ENCODE data around the gene PPP2R5C. TPM values are rescaled to one million over a fixed set of nuclear protein-coding genes. Genes with fewer than 3 reads are reported as not detected.
"Not testable (repeated sequence)": the region's sequence is repeated elsewhere in the genome, so short reads cannot be mapped to it uniquely, and the experiment has no call there.

The PPP2R5C gene
- polyA plus RNA-seq (2014; cell fraction: cytosol; rRNA removed): 33.0 and 34.3 TPM in 2 replicates
- 31.6 and 43.3 TPM in 2 replicates for polyA plus RNA-seq (2014; cell fraction: nucleus; rRNA removed)

- peak; percentile 56 for DNase-seq (ENCODE audit: low spot score)
Observed at GRCh38 chr14:101761032-101761880, at the start of gene PPP2R5C. Gene PPP2R5C, plus strand, starts transcription at chr14:101761709. Its CDS starts 185 bp downstream, at chr14:101761894.

- not testable (repeated sequence) for DNase-seq (ENCODE audit: low spot score)
Observed at GRCh38 chr14:101711857-101712233, 49.7 kb upstream of the PPP2R5C start.

DNA sequence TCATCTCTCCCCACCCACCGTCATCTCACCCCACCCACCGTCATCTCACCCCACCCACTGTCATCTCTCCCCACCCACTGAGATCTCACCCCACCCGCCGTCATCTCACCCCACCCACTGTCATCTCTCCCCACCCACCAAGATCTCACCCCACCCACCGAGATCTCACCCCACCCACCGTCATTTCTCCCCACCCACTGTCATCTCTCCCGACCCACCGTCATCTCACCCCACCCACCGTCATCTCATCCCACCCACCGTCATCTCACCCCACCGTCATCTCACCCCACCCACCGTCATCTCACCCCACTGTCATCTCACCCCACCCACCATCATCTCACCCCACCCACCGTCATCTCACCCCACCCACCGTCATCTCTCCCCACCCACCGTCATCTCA is 49.2 kb upstream of the PPP2R5C start:
- DNase-seq (ENCODE audit: low spot score): not testable (repeated sequence)

GRCh38 chr14:101713091-101713490 is 48.4 kb upstream of the PPP2R5C start:
- not testable (repeated sequence) for DNase-seq (ENCODE audit: low spot score)

DNA sequence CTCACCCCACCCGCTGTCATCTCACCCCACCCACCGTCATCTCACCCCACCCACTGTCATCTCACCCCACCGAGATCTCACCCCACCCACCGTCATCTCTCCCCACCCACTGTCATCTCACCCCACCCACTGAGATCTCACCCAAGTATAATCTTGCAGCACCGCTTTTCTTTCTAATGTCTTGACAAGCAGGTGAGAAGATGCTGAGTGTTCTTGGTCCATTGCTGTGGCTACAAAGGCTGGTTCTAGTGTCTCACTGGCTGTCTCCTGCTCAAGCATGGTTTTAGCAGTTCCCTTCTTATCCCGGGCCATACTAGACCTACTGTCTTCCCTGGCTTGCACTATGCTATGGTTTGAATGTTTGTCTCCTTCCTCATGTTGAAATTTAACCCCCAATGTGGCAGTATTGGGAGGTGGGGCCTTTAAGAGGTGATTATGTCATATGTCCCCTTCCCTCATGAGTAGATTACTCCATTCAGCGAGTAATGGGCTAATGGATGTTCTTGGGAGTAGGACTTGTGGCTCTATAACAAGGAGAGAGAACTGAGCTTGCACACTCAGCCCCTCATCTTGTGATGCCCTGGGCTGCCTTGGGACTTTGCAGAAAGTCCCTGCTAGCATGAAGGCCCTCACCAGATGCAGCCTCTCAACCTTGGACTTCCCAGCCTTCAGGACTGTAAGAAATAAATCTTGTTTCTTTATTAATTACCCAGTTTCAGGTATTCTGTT is 47.7 kb upstream of the PPP2R5C start:
- no peak for DNase-seq (ENCODE audit: low spot score)

GRCh38 chr14:101714394-101714793 is 47.1 kb upstream of the PPP2R5C start:
- no peak for DNase-seq (ENCODE audit: low spot score)

GRCh38 chr14:101715210-101716076 is 46.1 kb upstream of the PPP2R5C start:
- no peak for DNase-seq (ENCODE audit: low spot score)

DNA sequence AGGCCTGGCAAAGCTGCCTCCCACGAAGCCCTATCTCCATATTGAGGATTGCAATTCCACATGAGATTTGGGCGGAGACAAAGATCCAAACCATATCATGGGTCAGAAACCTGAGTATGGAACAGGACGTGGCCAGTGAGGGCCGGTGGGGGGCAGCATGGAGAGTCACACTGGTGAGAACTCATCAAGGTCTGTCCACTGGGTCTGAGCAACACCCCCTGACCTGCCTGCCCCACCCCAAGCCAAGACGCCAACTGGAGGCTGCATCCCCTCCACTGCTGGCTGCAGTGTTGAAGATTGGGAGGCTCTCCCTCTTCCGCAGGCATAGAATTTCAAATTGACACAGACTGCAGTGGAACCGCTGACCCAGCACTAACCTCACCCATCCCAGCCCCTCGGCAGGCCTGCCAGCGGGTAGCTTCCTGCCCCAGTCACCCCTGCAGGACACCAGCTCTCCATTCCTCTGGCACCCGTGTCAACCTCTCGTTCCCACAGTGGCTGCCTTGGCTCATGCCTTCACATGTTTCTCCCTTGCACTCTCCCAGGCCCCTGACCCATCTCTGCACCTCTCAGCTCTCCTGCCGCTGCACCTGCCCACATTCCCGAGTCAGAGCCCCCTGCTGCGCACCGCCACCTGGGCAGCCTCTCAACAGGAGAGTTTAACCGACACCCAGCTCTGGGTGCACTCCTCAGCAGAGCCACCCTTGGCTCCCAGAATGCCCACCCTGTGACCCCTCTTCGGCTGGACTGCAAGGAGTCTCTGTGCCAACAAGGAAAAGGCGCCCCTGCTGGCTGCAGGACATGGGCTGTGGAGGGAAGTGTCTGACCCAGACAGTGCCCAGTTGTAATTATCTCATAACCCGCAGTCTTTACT is 45.2 kb upstream of the PPP2R5C start:
- DNase-seq (ENCODE audit: low spot score): no peak

DNA sequence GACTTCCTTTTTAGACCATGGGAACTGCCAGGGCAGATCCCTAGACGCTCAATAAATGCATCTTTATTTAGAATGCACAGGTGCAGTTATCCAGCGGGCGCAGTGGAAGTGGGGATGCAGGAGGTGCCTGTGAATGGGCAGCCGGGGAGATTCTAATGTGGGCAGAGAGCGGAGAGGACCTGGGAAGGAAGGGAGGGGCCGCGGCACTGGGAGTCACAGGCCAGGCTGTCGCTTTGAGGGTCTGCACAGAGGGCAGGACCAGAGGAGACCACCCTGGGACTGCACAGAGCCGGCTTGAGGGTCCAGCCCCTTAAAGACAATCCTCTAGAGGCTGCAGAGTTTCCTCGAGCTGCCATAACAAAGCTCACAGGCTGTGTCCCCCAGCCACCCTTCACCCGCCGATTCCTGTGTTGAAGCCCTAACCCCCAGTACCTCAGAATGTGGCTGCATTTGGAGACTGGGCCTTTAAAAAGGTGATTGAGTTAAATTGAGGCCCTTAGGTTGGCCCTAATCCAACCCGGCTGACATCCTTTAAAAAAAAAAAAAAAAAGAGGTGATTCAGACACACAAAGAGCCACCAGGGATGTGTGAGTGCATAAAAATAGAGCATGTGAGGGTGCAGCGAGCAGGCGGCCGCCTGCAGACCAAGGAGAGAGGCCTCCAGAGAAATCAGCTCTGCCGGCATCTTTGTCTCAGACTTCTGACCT is 44.4 kb upstream of the PPP2R5C start:
- no peak for DNase-seq (ENCODE audit: low spot score)

- DNase-seq (ENCODE audit: low spot score): no peak
Observed at GRCh38 chr14:101717663-101718490, 43.6 kb upstream of the PPP2R5C start.

- DNase-seq (ENCODE audit: low spot score): no peak
Observed at GRCh38 chr14:101719045-101719645, 42.4 kb upstream of the PPP2R5C start.

GRCh38 chr14:101719708-101720107 is 41.8 kb upstream of the PPP2R5C start:
- no peak for DNase-seq (ENCODE audit: low spot score)

DNA sequence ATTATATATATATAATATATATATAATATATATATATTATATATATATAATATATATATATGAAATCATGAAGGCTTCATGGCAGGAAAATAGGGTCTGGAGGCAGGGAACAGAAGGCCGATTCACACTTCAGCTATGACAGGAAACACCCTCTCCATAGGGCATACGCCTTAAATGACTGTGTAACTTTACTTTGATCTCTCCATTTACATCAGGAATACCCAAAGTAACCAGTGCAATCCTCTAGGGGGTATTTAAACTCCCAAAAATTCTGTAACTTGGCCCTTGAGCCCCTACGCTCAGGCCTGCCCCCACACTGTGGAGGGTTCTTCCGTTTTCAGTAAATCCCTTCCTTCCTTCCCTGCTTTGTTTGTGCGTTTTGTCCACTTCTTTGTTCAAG is 40.4 kb upstream of the PPP2R5C start:
- DNase-seq (ENCODE audit: low spot score): no peak

DNA sequence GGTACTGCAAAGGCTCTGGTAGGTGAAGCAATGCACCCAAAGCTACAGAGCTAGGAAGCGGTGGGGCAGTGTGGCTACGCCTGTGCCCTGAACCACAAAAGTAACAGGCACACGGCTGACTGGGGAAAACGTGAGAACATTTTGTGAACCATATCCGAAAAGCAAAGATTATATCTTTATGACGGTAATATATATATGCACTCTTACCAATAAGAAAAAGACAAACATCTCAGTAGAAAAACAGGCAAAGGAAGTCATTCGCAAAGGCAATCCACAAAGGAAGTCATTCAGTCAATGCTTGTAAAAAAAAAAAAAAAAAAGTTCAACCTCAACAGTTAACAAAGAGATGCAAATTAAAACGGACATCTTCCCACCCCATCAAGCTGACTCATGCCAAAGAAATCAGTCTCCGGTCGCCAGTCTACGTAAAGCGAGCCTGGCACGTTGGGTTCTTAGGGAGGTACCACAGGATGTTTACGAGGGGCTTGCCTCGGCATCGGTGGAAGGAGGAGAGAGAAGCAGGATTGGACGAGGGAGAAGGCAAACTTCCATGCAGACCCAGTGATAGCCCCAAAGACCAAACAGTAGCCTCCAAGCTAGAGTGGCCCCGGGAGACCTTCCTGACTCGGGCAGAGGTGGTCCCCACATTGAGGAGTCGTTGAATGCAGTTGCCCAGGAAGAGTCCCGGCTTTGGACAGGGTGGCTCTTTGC is 39.4 kb upstream of the PPP2R5C start:
- no peak for DNase-seq (ENCODE audit: low spot score)

DNA sequence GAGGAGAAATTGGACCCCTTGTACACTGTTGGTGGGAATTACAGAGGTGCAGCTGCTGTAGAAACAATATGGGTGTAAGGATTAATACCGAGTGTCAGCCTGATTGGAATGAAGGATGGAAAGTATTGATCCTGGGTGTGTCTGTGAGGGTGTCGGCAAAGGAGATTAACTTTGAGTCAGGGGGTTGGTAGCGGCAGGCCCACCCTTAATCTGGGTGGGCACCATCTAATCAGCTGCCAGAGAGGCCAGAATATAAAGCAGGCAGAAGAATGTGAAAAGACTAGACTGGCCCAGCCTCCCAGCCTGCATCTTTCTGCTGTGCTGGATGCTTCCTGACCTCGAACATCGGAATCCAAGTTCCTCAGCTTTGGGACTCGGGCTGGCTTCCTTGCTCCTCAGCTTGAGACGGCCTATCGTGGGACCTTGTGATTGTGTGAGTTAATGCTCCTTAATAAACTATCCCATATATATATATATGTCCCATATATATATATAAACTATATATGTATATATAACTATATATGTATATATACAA is 38.4 kb upstream of the PPP2R5C start:
- DNase-seq (ENCODE audit: low spot score): no peak

DNA sequence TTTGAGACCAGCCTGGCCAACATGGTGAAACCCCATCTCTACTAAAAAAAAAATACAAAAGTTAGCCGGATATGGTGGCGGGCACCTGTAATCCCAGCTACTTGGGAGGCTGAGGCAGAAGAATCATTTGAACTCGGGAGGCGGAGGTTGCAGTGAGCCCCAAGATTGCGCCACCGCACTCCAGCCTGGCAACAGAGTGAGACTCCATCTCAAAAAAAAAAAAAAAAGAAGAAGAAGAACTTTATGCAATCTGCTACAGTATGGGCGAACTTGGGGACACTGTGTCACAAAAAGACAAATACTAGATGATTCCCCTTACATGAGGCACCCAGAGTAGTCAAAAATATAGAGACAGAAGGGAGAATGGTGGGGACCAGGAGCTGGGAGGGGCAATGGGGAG is 35.9 kb upstream of the PPP2R5C start:
- DNase-seq (ENCODE audit: low spot score): not testable (repeated sequence)

GRCh38 chr14:101726295-101726953 is 35.1 kb upstream of the PPP2R5C start:
- no peak for DNase-seq (ENCODE audit: low spot score)
